SU-DHL-6 (cell line): Measurements from ENCODE around the gene SPTBN1.

Experiments
- CTCF ChIP-seq: fragments of 200-600 bp; sonication (generic); IDR thresholded peaks from one replicate; pipeline ENCODE4 v1.5.1; 2017; ENCODE audit warnings: antibody characterized with exemption, mild to moderate bottlenecking, low read length, moderate library complexity; ENCODE audit not compliant: insufficient read depth, poor library complexity, severe bottlenecking
- EZH2phosphoT487 ChIP-seq: fragments of 200-600 bp; sonication (generic), shearing (Covaris generic); conservative IDR thresholded peaks from 2 replicates; pipeline ENCODE4 v1.6.1; 2018; ENCODE audit warnings: mild to moderate bottlenecking, antibody characterized with exemption, low read length, moderate library complexity, mixed read lengths

GRCh38 chr2:54609647-54610046 lies 153.5 kb downstream of the SPTBN1 start:
- TF ChIP-seq CTCF (no peak), EZH2phosphoT487 (no peak)
